Hepatocyte (in vitro differentiated cells): ENCODE results near the gene KIF18B.

ENCODE experiments used
- EZH2 ChIP-seq: fragments of 200-600 bp; sonication (generic); IDR thresholded peaks from 2 replicates; pipeline ENCODE4 v1.6.1; 2016; ENCODE audit warnings: antibody characterized with exemption, mild to moderate bottlenecking, borderline replicate concordance
- TF ChIP-seq, protein P1 (sequence below): fragments of 200-600 bp; sonication (generic); IDR thresholded peaks from 2 replicates; pipeline ENCODE4 v1.5.1; 2016; ENCODE audit warnings: antibody characterized with exemption, mild to moderate bottlenecking; ENCODE audit not compliant: poor library complexity

DNA sequence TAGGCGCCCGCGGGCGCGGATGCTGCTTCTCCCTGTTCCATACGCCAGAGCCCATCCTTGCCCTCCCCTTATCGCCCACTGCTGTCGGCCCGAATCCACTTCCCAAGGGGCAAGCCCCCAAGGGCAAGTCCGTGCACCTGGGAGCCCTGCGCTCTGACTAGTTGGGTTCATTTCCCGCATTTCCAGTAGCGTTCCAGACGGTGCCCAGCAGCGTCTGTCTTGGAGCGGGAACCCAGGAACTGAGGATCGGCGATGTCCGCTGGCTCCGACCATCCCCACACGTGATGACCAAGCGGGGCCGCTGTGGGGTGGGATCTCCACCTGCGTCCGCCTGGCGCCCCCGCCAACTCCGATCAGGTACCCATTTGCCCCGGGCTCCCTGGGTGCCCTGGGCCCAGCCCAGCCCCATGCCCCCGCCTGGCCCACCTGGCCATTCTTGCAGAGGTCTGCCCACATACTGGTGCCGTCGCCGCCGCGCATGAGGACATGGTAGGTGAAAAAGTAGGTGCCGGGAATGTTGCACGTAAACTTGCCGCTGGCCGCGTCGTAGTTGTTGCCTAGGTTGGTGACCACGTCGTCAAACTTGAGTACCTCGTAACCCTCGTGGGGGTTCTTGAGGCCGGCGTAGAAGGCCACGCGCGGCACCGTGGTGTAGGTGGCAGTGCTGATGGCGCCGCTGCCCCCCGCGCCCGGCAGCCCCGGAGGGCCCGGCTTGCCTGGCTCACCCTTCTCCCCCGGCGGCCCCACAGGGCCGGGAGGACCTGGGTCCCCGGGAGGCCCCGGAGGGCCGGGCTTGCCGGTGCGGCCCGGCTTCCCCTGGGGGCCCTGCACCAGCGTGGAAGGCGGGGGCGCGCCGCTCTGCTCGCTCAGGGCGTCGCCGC is 19.7 kb upstream of the KIF18B start:
- TF ChIP-seq, protein P1, sequence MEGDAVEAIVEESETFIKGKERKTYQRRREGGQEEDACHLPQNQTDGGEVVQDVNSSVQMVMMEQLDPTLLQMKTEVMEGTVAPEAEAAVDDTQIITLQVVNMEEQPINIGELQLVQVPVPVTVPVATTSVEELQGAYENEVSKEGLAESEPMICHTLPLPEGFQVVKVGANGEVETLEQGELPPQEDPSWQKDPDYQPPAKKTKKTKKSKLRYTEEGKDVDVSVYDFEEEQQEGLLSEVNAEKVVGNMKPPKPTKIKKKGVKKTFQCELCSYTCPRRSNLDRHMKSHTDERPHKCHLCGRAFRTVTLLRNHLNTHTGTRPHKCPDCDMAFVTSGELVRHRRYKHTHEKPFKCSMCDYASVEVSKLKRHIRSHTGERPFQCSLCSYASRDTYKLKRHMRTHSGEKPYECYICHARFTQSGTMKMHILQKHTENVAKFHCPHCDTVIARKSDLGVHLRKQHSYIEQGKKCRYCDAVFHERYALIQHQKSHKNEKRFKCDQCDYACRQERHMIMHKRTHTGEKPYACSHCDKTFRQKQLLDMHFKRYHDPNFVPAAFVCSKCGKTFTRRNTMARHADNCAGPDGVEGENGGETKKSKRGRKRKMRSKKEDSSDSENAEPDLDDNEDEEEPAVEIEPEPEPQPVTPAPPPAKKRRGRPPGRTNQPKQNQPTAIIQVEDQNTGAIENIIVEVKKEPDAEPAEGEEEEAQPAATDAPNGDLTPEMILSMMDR: no peak
- TF ChIP-seq EZH2: peak; percentile 97
